Measurements from ENCODE around the gene DISP1. TPM values are rescaled to one million over a fixed set of nuclear protein-coding genes. Genes with fewer than 3 reads are reported as not detected.

The DISP1 gene
- total RNA-seq, 4 donors from 2014 or later: 6.5 to 24.7 (median 15.4) TPM

DNA sequence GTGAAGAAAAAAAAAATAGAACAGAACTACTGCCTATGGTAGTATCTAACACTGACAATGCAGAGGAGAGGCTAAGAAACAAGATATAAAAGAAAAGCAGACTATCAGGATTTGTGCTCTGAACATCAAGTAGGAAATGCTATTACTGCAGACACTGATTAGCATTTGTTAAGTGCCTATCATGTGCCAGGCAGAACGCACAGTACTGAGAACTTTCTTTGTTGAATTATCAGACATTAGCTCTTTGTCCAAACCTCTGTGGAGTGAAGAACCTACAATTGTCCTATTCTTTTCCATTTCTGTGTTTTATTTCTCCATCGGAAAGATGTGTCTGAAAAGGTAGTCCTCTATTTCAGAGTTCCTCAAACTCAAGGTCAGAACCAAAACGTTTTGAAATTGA is 30.5 kb upstream of the DISP1 start:
- Histone ChIP-seq H3K27me3 (no peaks in the 10 kb centered on the region), H3K9me3 (no peaks in the 10 kb centered on the region), H3K4me3 (no peak overlapping the region), H3K4me1 (no peaks in the 10 kb centered on the region), H3K27ac (no peak overlapping the region), H3K36me3 (no peaks in the 10 kb centered on the region)
- ATAC-seq: no peak
- 33 to 48% methylated on average over 2 to 3 of the region's 3 CpGs for WGBS, 2 donors (ENCODE audit: low coverage in 1 of 2)
- TF ChIP-seq, protein P1, sequence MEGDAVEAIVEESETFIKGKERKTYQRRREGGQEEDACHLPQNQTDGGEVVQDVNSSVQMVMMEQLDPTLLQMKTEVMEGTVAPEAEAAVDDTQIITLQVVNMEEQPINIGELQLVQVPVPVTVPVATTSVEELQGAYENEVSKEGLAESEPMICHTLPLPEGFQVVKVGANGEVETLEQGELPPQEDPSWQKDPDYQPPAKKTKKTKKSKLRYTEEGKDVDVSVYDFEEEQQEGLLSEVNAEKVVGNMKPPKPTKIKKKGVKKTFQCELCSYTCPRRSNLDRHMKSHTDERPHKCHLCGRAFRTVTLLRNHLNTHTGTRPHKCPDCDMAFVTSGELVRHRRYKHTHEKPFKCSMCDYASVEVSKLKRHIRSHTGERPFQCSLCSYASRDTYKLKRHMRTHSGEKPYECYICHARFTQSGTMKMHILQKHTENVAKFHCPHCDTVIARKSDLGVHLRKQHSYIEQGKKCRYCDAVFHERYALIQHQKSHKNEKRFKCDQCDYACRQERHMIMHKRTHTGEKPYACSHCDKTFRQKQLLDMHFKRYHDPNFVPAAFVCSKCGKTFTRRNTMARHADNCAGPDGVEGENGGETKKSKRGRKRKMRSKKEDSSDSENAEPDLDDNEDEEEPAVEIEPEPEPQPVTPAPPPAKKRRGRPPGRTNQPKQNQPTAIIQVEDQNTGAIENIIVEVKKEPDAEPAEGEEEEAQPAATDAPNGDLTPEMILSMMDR (IDR thresholded peaks at IDR 0.05): no peak
- no peak for TF ChIP-seq EP300 (IDR thresholded peaks at IDR 0.05)
- TF ChIP-seq POLR2AphosphoS5 (IDR thresholded peaks at IDR 0.05): no peak
- no peak for TF ChIP-seq POLR2A (IDR thresholded peaks at IDR 0.05)

GRCh38 chr1:222784916-222785315 is 29.9 kb upstream of the DISP1 start:
- 12 to 13% methylated on average over 2 of the region's 2 CpGs for WGBS, 2 donors (ENCODE audit: low coverage in 1 of 2)
- Histone ChIP-seq H3K27me3 (no peaks in the 10 kb centered on the region), H3K4me1 (no peaks in the 10 kb centered on the region), H3K36me3 (no peaks in the 10 kb centered on the region), H3K27ac (no peak overlapping the region), H3K4me3 (no peak overlapping the region), H3K9me3 (no peaks in the 10 kb centered on the region)
- no peak for ATAC-seq
- TF ChIP-seq POLR2A (IDR thresholded peaks at IDR 0.05) (no peak), EP300 (IDR thresholded peaks at IDR 0.05) (no peak), POLR2AphosphoS5 (IDR thresholded peaks at IDR 0.05) (no peak)
- TF ChIP-seq, protein P1 (IDR thresholded peaks at IDR 0.05): no peak

GRCh38 chr1:222785529-222785928 is 29.3 kb upstream of the DISP1 start:
- no peaks in the 10 kb centered on the region for H3K36me3 ChIP-seq
- WGBS, 2 donors (ENCODE audit: low coverage in 1 of 2): 52 to 83% methylated on average over 2 of the region's 2 CpGs
- no peak for ATAC-seq

DNA sequence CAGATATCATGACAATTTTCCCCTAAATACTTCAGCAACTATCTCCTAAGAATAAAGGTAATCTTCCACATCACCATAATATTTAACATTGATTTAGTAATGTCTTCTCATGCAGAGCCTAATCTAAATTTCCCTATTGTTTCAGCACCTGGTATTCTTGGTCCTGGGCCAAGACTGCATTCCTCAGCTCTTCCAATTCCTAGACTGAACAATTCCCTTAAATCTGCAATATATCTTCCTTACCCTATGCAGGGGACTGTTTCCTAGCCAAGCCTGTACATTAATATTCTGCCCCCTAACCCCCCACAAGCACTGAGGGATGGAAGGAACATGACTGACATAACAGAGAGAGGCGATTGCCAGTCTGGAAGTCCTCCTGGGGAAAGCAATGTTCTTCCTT is 28.7 kb upstream of the DISP1 start:
- Histone ChIP-seq H3K27ac (no peak overlapping the region), H3K36me3 (no peaks in the 10 kb centered on the region), H3K4me3 (no peak overlapping the region), H3K9me3 (no peaks in the 10 kb centered on the region), H3K27me3 (no peaks in the 10 kb centered on the region), H3K4me1 (no peaks in the 10 kb centered on the region)
- 43% methylated on average over 1 of the region's 1 CpG; no CpG with 5 or more reads in 1 of the 2 donors for WGBS, 2 donors (ENCODE audit: low coverage in 1 of 2)
- no peak for TF ChIP-seq POLR2AphosphoS5 (IDR thresholded peaks at IDR 0.05)
- TF ChIP-seq, protein P1 (IDR thresholded peaks at IDR 0.05): no peak
- TF ChIP-seq POLR2A (IDR thresholded peaks at IDR 0.05): no peak
- no peak for TF ChIP-seq EP300 (IDR thresholded peaks at IDR 0.05)
- ATAC-seq: no peak

More at GRCh38 chr1:222785529-222785928, 29.3 kb upstream of the DISP1 start:
- TF ChIP-seq EP300 (IDR thresholded peaks at IDR 0.05): no peak
- no peak for TF ChIP-seq POLR2AphosphoS5 (IDR thresholded peaks at IDR 0.05)
- TF ChIP-seq, protein P1 (IDR thresholded peaks at IDR 0.05): no peak
- TF ChIP-seq POLR2A (IDR thresholded peaks at IDR 0.05): no peak
- Histone ChIP-seq H3K4me3 (no peak overlapping the region), H3K27ac (no peak overlapping the region), H3K4me1 (no peaks in the 10 kb centered on the region), H3K27me3 (no peaks in the 10 kb centered on the region), H3K9me3 (no peaks in the 10 kb centered on the region)

- Histone ChIP-seq H3K27ac (no peak overlapping the region), H3K4me3 (no peak overlapping the region), H3K27me3 (no peaks in the 10 kb centered on the region), H3K9me3 (no peaks in the 10 kb centered on the region), H3K36me3 (no peaks in the 10 kb centered on the region), H3K4me1 (no peaks in the 10 kb centered on the region)
- 68 to 79% methylated on average over 4 of the region's 4 CpGs for WGBS, 2 donors (ENCODE audit: low coverage in 1 of 2)
- ATAC-seq: no peak
- TF ChIP-seq POLR2A (IDR thresholded peaks at IDR 0.05): no peak
- TF ChIP-seq, protein P1 (IDR thresholded peaks at IDR 0.05): no peak
- TF ChIP-seq EP300 (IDR thresholded peaks at IDR 0.05): no peak
- no peak for TF ChIP-seq POLR2AphosphoS5 (IDR thresholded peaks at IDR 0.05)
These were observed 27.1 kb upstream of the DISP1 start for GRCh38 chr1:222787729-222788128.
